ENCODE results near the gene NUP205. TPM values are rescaled to one million over a fixed set of nuclear protein-coding genes. Genes with fewer than 3 reads are reported as not detected.

NUP205 gene
- total RNA-seq, 1 experiment from 2014 or later: 28.4 TPM

- H3K36me3 ChIP-seq: no peaks in the 10 kb centered on the region
- H3K9me3 ChIP-seq: no peaks in the 10 kb centered on the region
- no peak overlapping the region for H3K4me3 ChIP-seq
- no peak for DNase-seq
- H3K27me3 ChIP-seq: no peaks in the 10 kb centered on the region
Measured at GRCh38 chr7:135537453-135537852, 20.3 kb upstream of the NUP205 start.

GRCh38 chr7:135537905-135538304 is 19.8 kb upstream of the NUP205 start:
- no peaks in the 10 kb centered on the region for H3K27me3 ChIP-seq
- H3K36me3 ChIP-seq: no peaks in the 10 kb centered on the region
- DNase-seq: no peak
- H3K9me3 ChIP-seq: no peaks in the 10 kb centered on the region
- H3K4me3 ChIP-seq: no peak overlapping the region

GRCh38 chr7:135538376-135538775 is 19.3 kb upstream of the NUP205 start:
- no peak for DNase-seq
- no peaks in the 10 kb centered on the region for H3K9me3 ChIP-seq
- H3K27me3 ChIP-seq: no peaks in the 10 kb centered on the region
- H3K36me3 ChIP-seq: no peaks in the 10 kb centered on the region
- H3K4me3 ChIP-seq: no peak overlapping the region

- Histone ChIP-seq H3K9me3 (no peaks in the 10 kb centered on the region), H3K4me3 (no peak overlapping the region), H3K27me3 (no peaks in the 10 kb centered on the region), H3K36me3 (no peaks in the 10 kb centered on the region)
- no peak for DNase-seq
Measured at GRCh38 chr7:135539629-135540028, 18.1 kb upstream of the NUP205 start.

GRCh38 chr7:135541029-135541428 is 16.7 kb upstream of the NUP205 start:
- Histone ChIP-seq H3K36me3 (no peaks in the 10 kb centered on the region), H3K27me3 (no peaks in the 10 kb centered on the region), H3K4me3 (no peak overlapping the region), H3K9me3 (no peaks in the 10 kb centered on the region)
- no peak for DNase-seq

DNA sequence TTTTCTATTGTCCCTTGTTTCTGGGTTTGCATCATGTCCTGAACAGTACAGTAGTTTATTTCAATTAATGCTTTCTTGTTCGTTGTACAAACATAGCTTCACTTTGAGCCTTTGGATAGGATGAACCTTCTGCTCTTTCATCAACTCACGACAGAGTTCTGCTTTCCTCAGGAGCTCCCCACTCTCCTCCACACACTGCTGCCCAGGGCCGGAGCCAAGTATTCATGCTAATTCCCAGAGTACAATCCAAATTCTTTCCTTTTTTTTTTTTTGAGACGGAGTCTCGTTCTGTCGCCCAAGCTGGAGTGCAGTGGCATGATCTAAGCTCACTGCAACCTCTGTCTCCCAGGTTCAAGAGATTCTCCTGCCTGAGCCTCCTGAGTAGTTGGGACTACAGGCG is 7.5 kb upstream of the NUP205 start:
- H3K4me3 ChIP-seq: no peak overlapping the region
- H3K36me3 ChIP-seq: no peaks in the 10 kb centered on the region
- H3K27me3 ChIP-seq: no peaks in the 10 kb centered on the region
- no peaks in the 10 kb centered on the region for H3K9me3 ChIP-seq
- no peak for DNase-seq

DNA sequence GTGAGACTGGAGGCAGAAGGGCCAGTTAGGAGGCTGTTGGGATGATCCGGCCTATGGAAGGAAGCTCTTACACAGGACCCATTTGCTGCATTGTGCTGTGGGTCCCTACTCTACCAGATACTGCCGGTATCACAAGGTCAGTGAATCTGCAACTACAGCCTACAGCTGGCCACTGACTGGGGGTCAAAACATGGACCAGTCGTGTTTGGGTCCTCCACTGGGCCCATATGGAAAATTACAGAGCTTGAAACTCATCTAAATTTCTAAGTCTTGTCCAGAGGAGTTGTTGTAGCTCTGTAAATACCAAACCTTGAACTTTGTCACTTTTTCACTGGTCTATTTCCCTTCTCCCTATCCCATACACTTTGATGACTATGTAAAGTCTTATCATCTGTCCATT is 5.6 kb upstream of the NUP205 start:
- no peaks in the 10 kb centered on the region for H3K9me3 ChIP-seq
- no peaks in the 10 kb centered on the region for H3K36me3 ChIP-seq
- no peak for DNase-seq
- H3K27me3 ChIP-seq: no peaks in the 10 kb centered on the region
- H3K4me3 ChIP-seq: no peak overlapping the region

DNA sequence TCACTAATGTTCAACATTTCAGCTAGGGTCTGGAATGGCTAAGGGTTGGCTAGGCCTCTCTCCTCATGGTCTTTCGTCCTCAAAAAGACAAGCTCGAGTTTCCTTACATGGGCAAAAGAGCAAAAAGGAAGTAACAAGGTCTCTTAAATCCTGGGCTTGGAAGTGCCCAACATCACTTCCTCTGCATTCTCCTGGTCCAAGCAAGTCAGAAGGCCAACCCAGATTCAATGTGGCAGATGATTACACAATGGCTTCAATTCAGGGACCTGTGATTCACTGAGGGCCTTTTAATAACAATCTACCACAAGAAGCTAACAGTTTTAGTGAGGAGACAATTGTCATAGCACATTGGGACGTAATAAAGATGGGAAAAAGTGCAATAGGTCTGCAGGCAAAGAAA is 4.4 kb upstream of the NUP205 start:
- H3K36me3 ChIP-seq: no peaks in the 10 kb centered on the region
- no peaks in the 10 kb centered on the region for H3K27me3 ChIP-seq
- no peak overlapping the region for H3K4me3 ChIP-seq
- H3K9me3 ChIP-seq: no peaks in the 10 kb centered on the region
- DNase-seq: no peak

DNA sequence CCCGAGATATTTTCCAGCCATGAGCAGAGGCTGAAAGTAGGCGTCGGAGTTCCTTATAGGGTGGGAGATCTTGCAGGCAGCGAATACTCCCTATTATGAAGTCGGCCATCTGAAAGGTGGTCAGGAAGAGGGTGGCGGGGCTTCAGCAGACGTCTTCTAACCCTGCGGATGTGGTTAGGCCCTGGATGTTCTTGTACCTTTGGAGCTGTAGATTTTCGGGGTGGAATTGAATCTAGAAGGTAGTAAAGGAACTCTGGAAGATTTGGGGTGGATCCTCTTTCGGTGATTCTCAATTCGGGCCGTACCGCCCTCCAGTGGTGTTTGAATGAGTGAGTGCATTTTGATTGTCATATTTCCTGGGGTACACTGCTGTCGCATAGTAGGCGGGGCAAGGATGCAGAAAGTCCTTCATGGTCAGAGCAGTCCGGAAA is 635 bp downstream of the NUP205 start:
- Histone ChIP-seq H3K27me3 (no peaks in the 10 kb centered on the region), H3K4me3 (peak overlapping the region; percentile 78), H3K9me3 (no peaks in the 10 kb centered on the region), H3K36me3 (no peaks in the 10 kb centered on the region; the same call in none of the 2 replicates)
- DNase-seq: peak; percentile 50

DNA sequence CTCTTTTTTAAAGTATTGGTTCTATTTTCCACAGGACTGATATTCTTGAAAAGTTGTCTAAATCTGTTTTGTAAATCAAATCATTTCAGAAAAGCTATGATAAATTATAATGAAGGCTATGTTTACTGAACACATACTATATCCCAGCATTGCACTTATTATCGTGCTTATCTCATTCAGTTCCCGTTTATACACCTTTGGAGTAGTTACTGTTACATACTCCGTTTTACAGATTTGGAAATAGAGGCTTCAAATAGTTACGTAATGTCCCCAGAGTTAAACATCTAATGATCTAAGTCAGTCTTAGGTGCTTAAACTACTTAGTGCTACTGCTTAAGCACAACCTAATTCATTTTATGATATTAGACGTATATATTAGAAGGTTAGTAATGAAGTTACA is 1.2 kb downstream of the NUP205 start:
- no peak for DNase-seq
- peak overlapping the region; percentile 78 for H3K4me3 ChIP-seq
- no peaks in the 10 kb centered on the region; the same call in none of the 2 replicates for H3K36me3 ChIP-seq
- no peaks in the 10 kb centered on the region for H3K9me3 ChIP-seq
- no peaks in the 10 kb centered on the region for H3K27me3 ChIP-seq

DNA sequence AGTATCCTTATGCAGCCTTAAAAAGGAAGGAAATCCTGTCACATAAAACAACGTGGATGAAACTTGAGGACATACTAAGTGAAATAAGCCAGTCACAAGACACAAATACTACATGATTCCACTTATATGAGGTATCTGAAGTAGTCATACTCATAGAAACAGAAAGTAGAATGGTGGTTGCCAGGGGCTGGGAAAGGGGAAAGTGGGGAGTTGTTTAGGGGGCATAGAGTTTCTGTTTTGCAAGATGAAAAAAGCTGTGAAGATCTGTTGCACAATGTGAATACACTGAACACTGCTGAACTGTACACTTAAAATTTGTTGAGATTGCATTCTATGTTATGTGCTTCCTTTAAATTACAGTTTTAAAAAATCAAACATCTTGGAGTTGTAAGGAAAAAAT is 2.9 kb downstream of the NUP205 start:
- Histone ChIP-seq H3K36me3 (no peaks in the 10 kb centered on the region; the same call in none of the 2 replicates), H3K27me3 (no peaks in the 10 kb centered on the region), H3K4me3 (no peak overlapping the region), H3K9me3 (no peaks in the 10 kb centered on the region)
- DNase-seq: no peak

GRCh38 chr7:135562720-135563119 is 5.0 kb downstream of the NUP205 start:
- H3K4me3 ChIP-seq: no peak overlapping the region
- no peak for DNase-seq
- H3K27me3 ChIP-seq: no peaks in the 10 kb centered on the region

DNA sequence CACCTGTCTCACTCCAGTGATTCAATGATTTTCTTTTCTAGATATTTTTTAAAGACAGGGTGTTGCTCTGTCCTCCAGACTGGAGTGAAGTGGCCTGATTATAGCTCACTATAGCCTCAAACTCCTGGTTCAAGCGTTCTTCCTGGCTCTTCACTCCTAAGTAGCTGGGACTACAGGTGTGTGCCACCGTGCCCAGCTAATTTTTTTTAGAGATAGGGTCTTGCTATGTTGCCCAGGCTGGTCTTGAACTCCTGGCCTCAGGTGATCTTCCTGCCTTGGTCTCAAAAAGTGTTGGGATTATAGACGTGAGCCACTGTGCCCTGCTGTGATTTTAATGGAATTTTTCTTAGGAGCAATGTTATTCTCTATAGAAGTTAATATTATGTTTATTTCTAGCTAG is 14.1 kb downstream of the NUP205 start:
- DNase-seq: no peak
- H3K27me3 ChIP-seq: no peaks in the 10 kb centered on the region
- no peaks in the 10 kb centered on the region for H3K9me3 ChIP-seq
- H3K4me3 ChIP-seq: no peak overlapping the region
- peaks cover 21% of the 10 kb centered on the region for H3K36me3 ChIP-seq

More at GRCh38 chr7:135562720-135563119, 5.0 kb downstream of the NUP205 start:
- Histone ChIP-seq H3K36me3 (no peaks in the 10 kb centered on the region; the same call in none of the 2 replicates), H3K9me3 (no peaks in the 10 kb centered on the region)

DNA sequence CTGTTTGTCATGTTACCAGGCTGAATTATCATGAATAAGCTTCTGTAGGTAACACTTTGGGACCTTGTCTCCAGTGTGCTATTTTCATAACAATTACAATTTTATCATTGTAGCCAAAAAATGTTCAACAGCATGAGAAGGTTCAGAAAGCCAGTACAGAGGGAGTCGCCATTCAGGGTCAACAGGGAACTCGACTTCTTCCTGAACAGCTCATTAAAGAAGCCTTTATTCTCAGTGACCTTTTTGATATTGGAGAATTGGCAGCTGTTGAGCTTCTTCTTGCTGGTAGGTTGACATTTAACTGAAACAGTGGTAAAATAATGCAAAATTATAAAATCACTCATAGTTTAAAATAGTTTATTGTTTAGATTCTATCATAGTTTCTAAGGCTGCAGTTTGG is 15.8 kb downstream of the NUP205 start:
- H3K36me3 ChIP-seq: peaks cover 30% of the 10 kb centered on the region
- no peak overlapping the region for H3K4me3 ChIP-seq
- no peaks in the 10 kb centered on the region for H3K27me3 ChIP-seq
- no peak for DNase-seq
- H3K9me3 ChIP-seq: no peaks in the 10 kb centered on the region

GRCh38 chr7:135575296-135575695 is 17.6 kb downstream of the NUP205 start:
- no peak for DNase-seq
- Histone ChIP-seq H3K4me3 (no peak overlapping the region), H3K36me3 (peaks cover 43% of the 10 kb centered on the region), H3K27me3 (no peaks in the 10 kb centered on the region), H3K9me3 (no peaks in the 10 kb centered on the region)

DNA sequence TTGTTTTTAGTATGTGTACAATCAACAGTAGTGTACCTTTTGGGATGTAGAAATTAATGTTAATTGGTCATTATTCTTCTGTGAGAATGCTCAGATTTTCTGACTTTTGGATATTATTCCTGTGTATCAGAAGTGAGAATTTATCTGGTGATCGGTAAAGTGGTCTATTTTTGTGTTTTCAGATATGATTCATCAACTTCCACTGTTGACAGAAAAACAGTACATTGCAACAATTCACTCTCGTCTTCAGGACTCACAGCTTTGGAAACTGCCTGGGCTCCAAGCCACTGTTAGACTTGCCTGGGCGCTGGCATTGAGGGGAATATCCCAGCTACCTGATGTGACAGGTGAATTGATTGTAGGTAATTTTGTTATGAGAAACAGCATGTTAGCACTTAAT is 20.9 kb downstream of the NUP205 start:
- Histone ChIP-seq H3K4me3 (no peak overlapping the region), H3K36me3 (peaks cover 47% of the 10 kb centered on the region), H3K27me3 (no peaks in the 10 kb centered on the region), H3K9me3 (no peaks in the 10 kb centered on the region)
- no peak for DNase-seq

- no peaks in the 10 kb centered on the region for H3K9me3 ChIP-seq
- H3K36me3 ChIP-seq: peaks cover 35% of the 10 kb centered on the region
- no peak for DNase-seq
- no peak overlapping the region for H3K4me3 ChIP-seq
- H3K27me3 ChIP-seq: no peaks in the 10 kb centered on the region
Measured at GRCh38 chr7:135584362-135585353, 26.9 kb downstream of the NUP205 start.

Measured in MG63 (cell line).